ENCODE data around the gene SINHCAF.

DNA sequence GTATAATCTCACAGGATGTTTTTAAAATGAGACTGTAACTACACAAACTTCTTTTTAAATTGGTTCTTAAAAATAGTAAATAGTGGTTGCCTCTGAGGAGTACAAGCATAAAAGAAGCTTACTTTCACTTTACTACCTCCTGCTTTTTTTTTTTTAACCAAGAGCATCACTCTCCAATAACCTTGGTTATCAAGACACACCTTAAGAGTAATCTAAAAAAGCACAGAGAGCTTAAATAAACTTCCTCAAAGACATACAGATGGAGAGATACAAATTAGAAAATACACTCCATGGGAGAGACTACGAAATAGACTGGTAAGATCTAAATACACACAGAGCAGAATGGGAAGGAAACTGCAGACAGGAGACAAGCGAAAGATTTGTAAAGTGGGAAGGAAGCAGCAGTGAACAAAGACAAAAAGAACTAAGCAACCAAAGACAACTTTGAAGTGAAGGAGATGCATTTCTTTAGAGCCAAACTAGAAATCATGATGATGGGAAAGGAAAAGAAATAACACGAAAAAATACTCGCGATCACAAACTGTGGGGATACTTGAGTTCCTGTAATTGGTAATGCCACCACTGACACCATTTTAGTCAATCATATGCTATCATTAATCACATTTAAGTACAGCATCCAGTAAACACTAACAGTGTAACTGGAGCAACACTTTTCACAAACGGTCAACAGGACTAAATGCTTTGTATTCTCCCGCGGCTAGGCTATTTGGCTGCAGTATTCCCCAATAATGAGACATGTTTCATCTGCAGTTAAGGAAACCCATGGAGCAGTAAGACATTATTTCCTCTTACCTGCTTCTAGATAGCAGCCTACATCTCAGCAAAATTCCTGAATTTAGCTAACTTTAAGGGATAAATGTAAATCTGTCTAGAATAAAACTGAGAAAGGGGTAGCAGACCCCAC is 8.2 kb downstream of the SINHCAF start:
- no peak for TF ChIP-seq POLR2A (IDR thresholded peaks at IDR 0.05)
- TF ChIP-seq, protein P1, sequence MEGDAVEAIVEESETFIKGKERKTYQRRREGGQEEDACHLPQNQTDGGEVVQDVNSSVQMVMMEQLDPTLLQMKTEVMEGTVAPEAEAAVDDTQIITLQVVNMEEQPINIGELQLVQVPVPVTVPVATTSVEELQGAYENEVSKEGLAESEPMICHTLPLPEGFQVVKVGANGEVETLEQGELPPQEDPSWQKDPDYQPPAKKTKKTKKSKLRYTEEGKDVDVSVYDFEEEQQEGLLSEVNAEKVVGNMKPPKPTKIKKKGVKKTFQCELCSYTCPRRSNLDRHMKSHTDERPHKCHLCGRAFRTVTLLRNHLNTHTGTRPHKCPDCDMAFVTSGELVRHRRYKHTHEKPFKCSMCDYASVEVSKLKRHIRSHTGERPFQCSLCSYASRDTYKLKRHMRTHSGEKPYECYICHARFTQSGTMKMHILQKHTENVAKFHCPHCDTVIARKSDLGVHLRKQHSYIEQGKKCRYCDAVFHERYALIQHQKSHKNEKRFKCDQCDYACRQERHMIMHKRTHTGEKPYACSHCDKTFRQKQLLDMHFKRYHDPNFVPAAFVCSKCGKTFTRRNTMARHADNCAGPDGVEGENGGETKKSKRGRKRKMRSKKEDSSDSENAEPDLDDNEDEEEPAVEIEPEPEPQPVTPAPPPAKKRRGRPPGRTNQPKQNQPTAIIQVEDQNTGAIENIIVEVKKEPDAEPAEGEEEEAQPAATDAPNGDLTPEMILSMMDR (IDR thresholded peaks at IDR 0.05): no peak
